HG03060 (cell line): ENCODE results near the gene STX12.
"Not testable (repeated sequence)": the region's sequence is repeated elsewhere in the genome, so short reads cannot be mapped to it uniquely, and the experiment has no call there.

Source experiments
- ATAC-seq: cut with Tn5 transposase; IDR thresholded peaks from one replicate; pipeline ENCODE4 v1.9.1; 2021; ENCODE audit warnings: low read depth, moderate number of reproducible peaks; ENCODE audit not compliant: unreplicated experiment

STX12 gene

GRCh38 chr1:27774654-27775053 is 1.6 kb downstream of the STX12 start:
- ATAC-seq, result no peak

GRCh38 chr1:27775336-27775735 is 2.3 kb downstream of the STX12 start:
- not testable (repeated sequence) for ATAC-seq

GRCh38 chr1:27776276-27776675 is 3.3 kb downstream of the STX12 start:
- ATAC-seq, result not testable (repeated sequence)

GRCh38 chr1:27778056-27778455 is 5.0 kb downstream of the STX12 start:
- no peak for ATAC-seq

- no peak for ATAC-seq
These were observed 6.1 kb downstream of the STX12 start for GRCh38 chr1:27779122-27779521.

GRCh38 chr1:27782950-27783349 is 9.9 kb downstream of the STX12 start:
- no peak for ATAC-seq

GRCh38 chr1:27784700-27785099 is 11.7 kb downstream of the STX12 start:
- no peak for ATAC-seq

GRCh38 chr1:27785781-27786455 is 12.9 kb downstream of the STX12 start:
- ATAC-seq, result no peak

GRCh38 chr1:27787895-27788294 is 14.9 kb downstream of the STX12 start:
- ATAC-seq, result no peak

GRCh38 chr1:27789540-27790041 is 16.6 kb downstream of the STX12 start:
- no peak for ATAC-seq

- ATAC-seq, result not testable (repeated sequence)
These were observed 17.3 kb downstream of the STX12 start for GRCh38 chr1:27790270-27790669.

GRCh38 chr1:27795601-27796000 is 22.6 kb downstream of the STX12 start:
- no peak for ATAC-seq

- ATAC-seq, result no peak
These were observed 31.8 kb downstream of the STX12 start for GRCh38 chr1:27804791-27805190.

GRCh38 chr1:27806758-27807157 is 33.7 kb downstream of the STX12 start:
- ATAC-seq, result no peak

- no peak for ATAC-seq
These were observed 34.4 kb downstream of the STX12 start for GRCh38 chr1:27807385-27807784.

GRCh38 chr1:27808131-27808530 is 35.1 kb downstream of the STX12 start:
- ATAC-seq, result not testable (repeated sequence)

GRCh38 chr1:27809883-27810282 is 36.9 kb downstream of the STX12 start:
- ATAC-seq, result no peak

GRCh38 chr1:27811741-27812500 is 38.9 kb downstream of the STX12 start:
- ATAC-seq, result no peak

- no peak for ATAC-seq
These were observed 44.1 kb downstream of the STX12 start for GRCh38 chr1:27816921-27817630.

GRCh38 chr1:27821761-27822315 is 48.8 kb downstream of the STX12 start:
- ATAC-seq, result no peak

- ATAC-seq, result no peak
These were observed 50.8 kb downstream of the STX12 start for GRCh38 chr1:27823784-27824183.
